ENCODE measurements around the gene WNT6. TPM values are rescaled to one million over a fixed set of nuclear protein-coding genes. Genes with fewer than 3 reads are reported as not detected.
A peak's percentile ranks its signal among the peaks of the same experiment; 100 is the strongest.

Gene WNT6
- total RNA-seq: not detected

DNA sequence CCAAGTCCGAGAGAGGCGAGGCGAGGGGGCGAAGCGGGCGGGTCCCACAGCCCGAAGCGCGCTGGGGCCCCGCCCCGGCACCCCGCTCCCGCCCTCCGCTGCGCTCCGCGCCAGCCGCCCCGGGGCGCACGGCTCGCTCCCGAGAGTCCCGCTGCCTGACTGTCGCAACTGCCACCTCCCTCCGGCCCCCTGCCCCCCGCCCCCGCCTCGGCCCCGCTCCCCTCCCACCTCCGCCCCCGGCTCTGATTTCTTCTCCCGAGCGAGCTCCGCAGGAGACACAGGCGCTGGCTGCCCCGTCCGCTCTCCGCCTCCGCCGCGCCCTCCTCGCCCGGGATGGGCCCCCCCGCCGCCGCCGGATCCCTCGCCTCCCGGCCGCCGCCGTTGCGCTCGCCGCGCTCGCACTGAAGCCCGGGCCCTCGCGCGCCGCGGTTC is at the start of gene WNT6:
WNT6 (plus strand) TSS at position 250 of the 432 bp plus-strand sequence. CDS start 233 bp downstream, outside the sequence.
- H3K27me3 Mint-ChIP-seq: peaks cover 67 to 76% of the 10 kb centered on the region in 2 donors
- H3K9me3 Mint-ChIP-seq: no peaks in the 10 kb centered on the region
- H3K4me1 Mint-ChIP-seq (ENCODE audit: low read depth in 2 of 2): peaks cover 8 to 9% of the 10 kb centered on the region in 2 donors
- H3K4me3 Mint-ChIP-seq: peak within 1 kb of the TSS; percentile 23
- ATAC-seq (no peak), DNase-seq (ENCODE audit: low spot score) (no peak)
- H3K36me3 Mint-ChIP-seq: no peaks in the 10 kb centered on the region
- H3K27ac Mint-ChIP-seq: no peak within 1 kb of the TSS

DNA sequence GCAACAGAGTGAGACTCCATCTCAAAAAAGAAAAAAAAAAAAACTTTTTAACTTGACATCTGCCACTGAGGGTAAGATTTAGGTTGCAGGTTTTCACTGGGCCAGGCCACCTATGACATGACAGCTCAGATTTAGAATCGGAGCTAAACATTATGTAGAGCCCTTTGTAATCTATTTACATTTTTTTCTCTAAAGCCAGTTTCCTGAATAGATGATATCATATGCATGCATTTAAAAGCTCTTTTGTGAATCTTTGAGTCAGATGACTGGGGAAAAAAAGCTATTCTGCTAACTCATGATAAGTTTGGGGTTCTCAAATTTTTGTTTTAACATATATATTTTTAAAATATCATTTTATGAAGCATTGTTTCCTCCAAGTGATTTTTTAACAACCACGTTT is 49.3 kb upstream of the WNT6 start:
- H3K4me1 Mint-ChIP-seq (ENCODE audit: low read depth in 2 of 2): peaks cover 0 to 4% of the 10 kb centered on the region in 2 donors
- H3K9me3 Mint-ChIP-seq: peaks cover under 1% of the 10 kb centered on the region
- peaks cover 2% of the 10 kb centered on the region for H3K36me3 Mint-ChIP-seq
- no peak overlapping the region for H3K4me3 Mint-ChIP-seq
- ATAC-seq (no peak), DNase-seq (ENCODE audit: low spot score) (no peak)
- H3K27ac Mint-ChIP-seq: no peak overlapping the region
- H3K27me3 Mint-ChIP-seq: peaks cover 17 to 21% of the 10 kb centered on the region in 2 donors

- no peak for DNase-seq (ENCODE audit: low spot score)
- Mint-ChIP-seq H3K4me1 (ENCODE audit: low read depth in 2 of 2) (peaks cover 0 to 2% of the 10 kb centered on the region in 2 donors), H3K27ac (no peak overlapping the region), H3K4me3 (no peak overlapping the region), H3K9me3 (no peaks in the 10 kb centered on the region), H3K27me3 (peaks cover 16 to 21% of the 10 kb centered on the region in 2 donors), H3K36me3 (no peaks in the 10 kb centered on the region)
- no peak for ATAC-seq
These were observed 48.2 kb upstream of the WNT6 start for GRCh38 chr2:218811382-218811781.

- Mint-ChIP-seq H3K27me3 (peaks cover 24 to 25% of the 10 kb centered on the region in 2 donors), H3K4me1 (ENCODE audit: low read depth in 2 of 2) (no peaks in the 10 kb centered on the region), H3K9me3 (no peaks in the 10 kb centered on the region), H3K27ac (no peak overlapping the region), H3K4me3 (no peak overlapping the region), H3K36me3 (no peaks in the 10 kb centered on the region)
- no peak for DNase-seq (ENCODE audit: low spot score)
- ATAC-seq: no peak
These were observed 47.3 kb upstream of the WNT6 start for GRCh38 chr2:218812096-218812815.

- no peak overlapping the region for H3K27ac Mint-ChIP-seq
- ATAC-seq (peak in 1 of 2 donors; percentile 24), DNase-seq (ENCODE audit: low spot score) (no peak)
- H3K27me3 Mint-ChIP-seq: peaks cover 29 to 30% of the 10 kb centered on the region in 2 donors
- no peaks in the 10 kb centered on the region for H3K4me1 Mint-ChIP-seq (ENCODE audit: low read depth in 2 of 2)
- no peaks in the 10 kb centered on the region for H3K36me3 Mint-ChIP-seq
- H3K9me3 Mint-ChIP-seq: no peaks in the 10 kb centered on the region
- no peak overlapping the region for H3K4me3 Mint-ChIP-seq
These were observed 46.7 kb upstream of the WNT6 start for GRCh38 chr2:218812861-218813260.

DNA sequence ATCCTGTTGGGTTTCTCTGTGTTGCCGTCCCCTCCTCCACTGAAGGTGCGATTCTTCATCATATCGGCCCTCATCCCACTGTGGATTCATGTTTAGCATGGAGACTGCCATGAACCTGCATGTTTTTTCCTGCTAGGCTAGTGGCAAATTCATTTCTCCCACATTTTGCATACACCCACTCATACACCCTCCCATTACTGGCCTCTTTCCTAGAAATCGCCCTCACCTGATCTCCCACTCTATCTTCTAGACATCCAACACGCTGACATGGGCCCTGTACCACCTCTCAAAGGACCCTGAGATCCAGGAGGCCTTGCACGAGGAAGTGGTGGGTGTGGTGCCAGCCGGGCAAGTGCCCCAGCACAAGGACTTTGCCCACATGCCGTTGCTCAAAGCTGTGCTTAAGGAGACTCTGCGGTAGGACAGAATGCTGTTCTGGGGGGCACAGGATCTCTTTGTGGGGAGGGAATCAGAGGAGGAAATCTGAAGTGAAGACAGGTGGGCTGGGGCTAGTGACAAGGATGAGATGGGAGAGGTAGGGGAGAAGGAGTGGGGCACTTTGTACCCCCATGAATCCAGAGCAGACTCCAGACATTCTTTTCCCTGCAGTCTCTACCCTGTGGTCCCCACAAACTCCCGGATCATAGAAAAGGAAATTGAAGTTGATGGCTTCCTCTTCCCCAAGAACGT is 45.7 kb upstream of the WNT6 start:
- DNase-seq (ENCODE audit: low spot score) (no peak), ATAC-seq (no peak)
- no peaks in the 10 kb centered on the region for H3K4me1 Mint-ChIP-seq (ENCODE audit: low read depth in 2 of 2)
- H3K27ac Mint-ChIP-seq: no peak overlapping the region
- peaks cover 25 to 30% of the 10 kb centered on the region in 2 donors for H3K27me3 Mint-ChIP-seq
- no peaks in the 10 kb centered on the region for H3K36me3 Mint-ChIP-seq
- no peak overlapping the region for H3K4me3 Mint-ChIP-seq
- no peaks in the 10 kb centered on the region for H3K9me3 Mint-ChIP-seq

DNA sequence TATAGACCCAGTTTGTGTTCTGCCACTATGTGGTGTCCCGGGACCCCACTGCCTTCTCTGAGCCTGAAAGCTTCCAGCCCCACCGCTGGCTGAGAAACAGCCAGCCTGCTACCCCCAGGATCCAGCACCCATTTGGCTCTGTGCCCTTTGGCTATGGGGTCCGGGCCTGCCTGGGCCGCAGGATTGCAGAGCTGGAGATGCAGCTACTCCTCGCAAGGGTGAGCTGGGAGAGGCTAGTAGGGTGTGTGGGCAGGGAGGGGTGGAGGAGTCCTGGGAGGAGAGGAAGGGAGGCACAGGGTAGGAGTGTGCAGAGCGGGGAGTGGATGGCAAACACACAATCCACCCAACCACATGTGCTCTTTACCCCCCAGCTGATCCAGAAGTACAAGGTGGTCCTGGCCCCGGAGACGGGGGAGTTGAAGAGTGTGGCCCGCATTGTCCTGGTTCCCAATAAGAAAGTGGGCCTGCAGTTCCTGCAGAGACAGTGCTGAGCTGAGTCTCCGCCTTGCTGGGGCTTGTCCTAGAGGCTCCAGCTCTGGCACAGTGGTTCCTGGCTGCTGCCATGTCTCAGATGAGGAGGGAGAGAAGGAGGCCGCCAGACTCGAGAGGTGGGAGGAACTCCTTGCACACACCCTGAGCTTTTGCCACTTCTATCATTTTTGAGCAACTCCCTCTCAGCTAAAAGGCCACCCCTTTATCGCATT is 44.9 kb upstream of the WNT6 start:
- H3K36me3 Mint-ChIP-seq: no peaks in the 10 kb centered on the region
- no peak overlapping the region for H3K27ac Mint-ChIP-seq
- no peaks in the 10 kb centered on the region for H3K4me1 Mint-ChIP-seq (ENCODE audit: low read depth in 2 of 2)
- no peak for DNase-seq (ENCODE audit: low spot score)
- H3K27me3 Mint-ChIP-seq: peaks cover 19 to 23% of the 10 kb centered on the region in 2 donors
- H3K9me3 Mint-ChIP-seq: no peaks in the 10 kb centered on the region
- no peak overlapping the region for H3K4me3 Mint-ChIP-seq
- ATAC-seq: peak in 1 of 2 donors; percentile 49

DNA sequence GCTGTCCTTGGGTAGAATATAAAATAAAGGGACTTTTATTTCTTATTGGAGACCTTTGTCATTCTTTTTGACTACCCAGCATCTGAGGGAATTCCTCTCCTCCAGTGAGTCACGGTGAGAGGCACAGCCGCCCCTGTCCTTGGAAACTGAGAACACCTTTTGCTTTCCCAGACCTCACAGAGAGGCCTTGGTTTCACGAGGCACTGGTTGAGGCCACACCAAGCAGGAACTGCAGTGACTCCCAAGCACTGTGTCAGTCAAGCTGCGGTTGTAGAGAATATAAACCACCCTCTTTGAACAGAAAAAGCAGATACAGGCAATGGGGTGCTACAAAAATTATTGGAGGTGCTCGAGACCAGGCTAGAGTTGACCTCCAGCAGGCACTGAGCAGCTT is 44.4 kb upstream of the WNT6 start:
- no peaks in the 10 kb centered on the region for H3K4me1 Mint-ChIP-seq (ENCODE audit: low read depth in 2 of 2)
- peaks cover 19 to 24% of the 10 kb centered on the region in 2 donors for H3K27me3 Mint-ChIP-seq
- DNase-seq (ENCODE audit: low spot score) (no peak), ATAC-seq (no peak)
- H3K36me3 Mint-ChIP-seq: no peaks in the 10 kb centered on the region
- H3K9me3 Mint-ChIP-seq: no peaks in the 10 kb centered on the region
- no peak overlapping the region for H3K27ac Mint-ChIP-seq
- H3K4me3 Mint-ChIP-seq: no peak overlapping the region

DNA sequence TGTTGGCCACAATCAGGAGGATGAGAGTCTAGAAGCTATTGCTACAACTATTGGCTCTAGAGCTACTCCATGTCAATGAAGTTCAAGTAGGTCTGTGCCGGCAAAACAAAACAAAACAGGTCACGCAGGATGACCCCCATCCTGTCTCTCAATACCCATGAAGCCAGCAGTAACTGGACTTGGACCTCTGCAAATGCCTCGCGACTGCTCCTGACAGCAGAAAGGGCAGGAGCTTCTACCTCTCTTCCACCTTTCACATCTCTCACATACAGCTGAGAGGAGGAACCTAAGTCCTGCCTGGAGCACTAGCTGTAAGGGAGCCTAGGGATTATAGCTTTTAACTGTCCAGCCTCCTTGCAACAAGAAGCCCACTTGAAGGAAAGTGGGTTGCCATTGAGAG is 44.0 kb upstream of the WNT6 start:
- H3K27me3 Mint-ChIP-seq: peaks cover 22 to 27% of the 10 kb centered on the region in 2 donors
- H3K36me3 Mint-ChIP-seq: no peaks in the 10 kb centered on the region
- no peak overlapping the region for H3K4me3 Mint-ChIP-seq
- no peak for ATAC-seq
- H3K9me3 Mint-ChIP-seq: no peaks in the 10 kb centered on the region
- no peak for DNase-seq (ENCODE audit: low spot score)
- H3K27ac Mint-ChIP-seq: no peak overlapping the region
- no peaks in the 10 kb centered on the region for H3K4me1 Mint-ChIP-seq (ENCODE audit: low read depth in 2 of 2)

DNA sequence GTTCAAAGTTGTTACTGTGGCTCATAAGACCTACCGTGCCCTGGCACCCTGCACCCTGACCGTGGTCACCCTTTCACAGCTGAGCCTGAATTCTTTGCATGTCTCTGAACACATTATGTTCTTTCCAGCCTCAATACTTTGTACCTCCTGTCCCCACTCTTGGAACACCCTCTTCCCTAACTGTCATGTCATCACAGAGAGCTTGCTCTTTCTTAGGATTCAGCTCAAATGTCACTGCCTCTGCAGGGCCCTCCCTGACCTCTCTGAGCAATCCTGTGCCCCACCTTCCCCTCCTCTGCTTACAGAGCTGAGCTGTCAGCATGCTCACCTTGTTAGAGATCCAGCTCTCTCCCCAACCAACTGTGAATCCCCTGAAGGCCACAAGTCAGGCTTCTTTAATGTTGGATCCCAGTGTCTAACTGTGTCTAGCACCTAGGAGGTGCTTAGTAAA is 43.0 kb upstream of the WNT6 start:
- Mint-ChIP-seq H3K4me1 (ENCODE audit: low read depth in 2 of 2) (no peaks in the 10 kb centered on the region), H3K36me3 (no peaks in the 10 kb centered on the region), H3K27ac (no peak overlapping the region), H3K27me3 (peaks cover 20 to 32% of the 10 kb centered on the region in 2 donors), H3K4me3 (no peak overlapping the region), H3K9me3 (no peaks in the 10 kb centered on the region)
- ATAC-seq: no peak
- DNase-seq (ENCODE audit: low spot score): no peak

GRCh38 chr2:218819093-218819492 is 40.5 kb upstream of the WNT6 start:
- H3K4me3 Mint-ChIP-seq: no peak overlapping the region
- H3K27me3 Mint-ChIP-seq: peaks cover 17 to 35% of the 10 kb centered on the region in 2 donors
- DNase-seq (ENCODE audit: low spot score) (no peak), ATAC-seq (no peak)
- H3K4me1 Mint-ChIP-seq (ENCODE audit: low read depth in 2 of 2): no peaks in the 10 kb centered on the region
- H3K9me3 Mint-ChIP-seq: no peaks in the 10 kb centered on the region
- H3K36me3 Mint-ChIP-seq: no peaks in the 10 kb centered on the region
- H3K27ac Mint-ChIP-seq: no peak overlapping the region

GRCh38 chr2:218820746-218821369 is 38.7 kb upstream of the WNT6 start:
- ATAC-seq (peak in 1 of 2 donors; percentile 29), DNase-seq (ENCODE audit: low spot score) (no peak)
- peaks cover 16 to 35% of the 10 kb centered on the region in 2 donors for H3K27me3 Mint-ChIP-seq
- no peaks in the 10 kb centered on the region for H3K36me3 Mint-ChIP-seq
- H3K27ac Mint-ChIP-seq: no peak overlapping the region
- no peaks in the 10 kb centered on the region for H3K4me1 Mint-ChIP-seq (ENCODE audit: low read depth in 2 of 2)
- H3K4me3 Mint-ChIP-seq: no peak overlapping the region
- H3K9me3 Mint-ChIP-seq: no peaks in the 10 kb centered on the region

GRCh38 chr2:218821605-218822211 is 37.9 kb upstream of the WNT6 start:
- Mint-ChIP-seq H3K4me1 (ENCODE audit: low read depth in 2 of 2) (no peaks in the 10 kb centered on the region), H3K9me3 (no peaks in the 10 kb centered on the region), H3K27ac (no peak overlapping the region), H3K27me3 (peaks cover 18 to 35% of the 10 kb centered on the region in 2 donors), H3K36me3 (no peaks in the 10 kb centered on the region), H3K4me3 (no peak overlapping the region)
- ATAC-seq (no peak), DNase-seq (ENCODE audit: low spot score) (no peak)

Measured in natural killer cell treated with Interleukin-12 subunit alpha and Interleukin-12 subunit beta and Interleukin-15 and Interleukin-18, amount 100 ng/mL, for 72 hours (primary cell).